Heart left ventricle (tissue), 16 donors: Measurements from ENCODE around the gene NAT10. TPM values are rescaled to one million over a fixed set of nuclear protein-coding genes. Genes with fewer than 3 reads are reported as not detected.

Experiments used
- ATAC-seq, 4 donors: fragments of 200-7000 bp; cut with Tn5 transposase; one replicate each; pipeline ENCODE4 v1.9.1; 2020 to 2022; ENCODE audit warnings: moderate library complexity in 4 of 4, mild to moderate bottlenecking in 3 of 4, moderate number of reproducible peaks in 1 of 4
- DNase-seq, 5 donors: peaks; one replicate each; pipeline ENCODE4 v3.0.0-alpha.2; 2020
- H3K27ac ChIP-seq, 12 donors: fragments of 200-600 bp; sonication (generic) in 4 of 12; one replicate each; pipeline versions ENCODE4 v1.5.0 to v1.8.0; 2016 to 2022; ENCODE audit warnings: mild to moderate bottlenecking in 2 of 12
- H3K27me3 ChIP-seq, 9 donors: fragments of 200-600 bp; sonication (generic) in 2 of 9; one replicate each; pipeline versions ENCODE4 v1.5.1 to v1.8.0; 2016 to 2022; ENCODE audit warnings: mild to moderate bottlenecking in 3 of 9
- H3K36me3 ChIP-seq, 9 donors: fragments of 200-600 bp; sonication (generic) in 2 of 9; one replicate each; pipeline versions ENCODE4 v1.5.0 to v1.8.0; 2018 to 2022; ENCODE audit warnings: mild to moderate bottlenecking in 2 of 9
- H3K4me1 ChIP-seq, 12 donors: fragments of 200-600 bp; sonication (generic) in 4 of 12; one replicate each; pipeline versions ENCODE4 v1.5.0 to v1.8.0; 2016 to 2022; ENCODE audit warnings: mild to moderate bottlenecking in 3 of 12
- H3K4me3 ChIP-seq, 12 donors: fragments of 200-600 bp; sonication (generic) in 4 of 12; one replicate each; pipeline versions ENCODE4 v1.5.0 to v1.8.0; 2017 to 2022; ENCODE audit warnings: mild to moderate bottlenecking in 9 of 12, moderate library complexity in 4 of 12
- H3K9me3 ChIP-seq, 12 donors: fragments of 200-600 bp; sonication (generic) in 4 of 12; one replicate each; pipeline versions ENCODE4 v1.5.0 to v1.8.0; 2016 to 2022; ENCODE audit warnings: mild to moderate bottlenecking in 1 of 12
- CTCF ChIP-seq, 12 donors: fragments of 200-600 bp; sonication (generic) in 4 of 12; IDR thresholded peaks; one replicate each; pipeline versions ENCODE4 v1.5.0 to v1.8.0; 2018 to 2022; ENCODE audit warnings: antibody characterized with exemption in 12 of 12, mild to moderate bottlenecking in 5 of 12
- POLR2A ChIP-seq, 2 donors: fragments of 450-650 bp; IDR thresholded peaks; one replicate each; pipeline ENCODE4 v1.6.1; 2017; ENCODE audit warnings: antibody characterized with exemption in 2 of 2, mild to moderate bottlenecking in 2 of 2, moderate library complexity in 2 of 2
- WGBS, 4 donors: extraction: QIAGEN DNeasy Blood & Tissue Kit in 2 of 4; methylation state at CpG; one replicate each; pipeline versions ENCODE4 v1.1.5 to v1.1.7; 2013 to 2018; 5-methylcytosine and 5-hydroxymethylcytosine counted together
- intact Hi-C, 10 donors: fragments of 100-400 bp; cut with DNase I; formaldehyde crosslinking; loops; one replicate each; pipeline versions ENCODE4 v1.11.1 to v1.14.2; 2022
- polyA plus RNA-seq, 2 donors: library from polyadenylated mRNA; stranded (reverse); fragments of 200-250 nt; gene quantifications; one replicate each; pipeline ENCODE4 v1.2.3, GENCODE V29; 2013
- total RNA-seq, 9 donors: library from RNA; depleted of rRNA in 2 of 9; stranded (reverse); fragments of >200 nt in 2 of 9; fragmentation: NEBNext Ultra II Directional in 3 of 9; extraction: Animal tissue kit (Norgen Biotek cat#: 25700) in 3 of 9; gene quantifications; one replicate each; pipeline versions ENCODE4 v1.1.0 to v1.2.4, GENCODE V29; 2016 to 2023
- donor health status: ischemic (EF 13 %, LVEDD 7.1; RV severe dilation, severe dysfunction).
- donor health status: healthy with polysubstance abuse.
- donor health status: DM: no; HTN: yes; CAD: no.
- donor health status: DM: no; HTN: no; CAD: no.
- donor health status: ischemic (EF 25% LVEDD 6.9; RV normal size, moderate dysfunction).
- donor health status: ischemic (EF 25% LVEDD 5.7; RV mildly dilated, moderate dysfunction).
- donor health status: healthy.
- donor health status: DM: yes; HTN: yes; CAD: no.
- donor health status: ischemic (EF 35%, LVEDD 5.7; RV mildly dilated, moderate dysfunction).
- donor health status: nonischemic (EF 11% LVEDD 7.7; RV severe dilation, severe dysfunction).
- donor health status: DM: yes; HTN: yes; CAD: no.
- donor health status: PGD.
- donor health status: ischemic (EF 29% LVEDD 5.4; RV normal size, mild dysfunction).
- donor health status: nonischemic (EF 23%, LVEDD 6.1; RV moderate dilation, normal function).

Gene NAT10
- total and polyA plus RNA-seq, 11 donors: 14.5 to 27.1 (median 21.1) TPM

GRCh38 chr11:34161812-34162492 lies 56.5 kb downstream of the NAT10 start:
- DNase-seq (no peak), ATAC-seq (no peak)
- H3K36me3 ChIP-seq: peaks cover 0 to 59% (median 30%) of the 10 kb centered on the region in 9 donors
- no peaks in the 10 kb centered on the region for H3K9me3 ChIP-seq
- WGBS, 4 donors: 84 to 87% (median 85%) methylated on average over 12 to 18 of the region's 18 CpGs
- no peak overlapping the region for H3K27ac ChIP-seq
- H3K27me3 ChIP-seq: no peaks in the 10 kb centered on the region
- intact Hi-C loops: loop anchor here in 1 of 10 donors (10.0 kb wide), 1 partner anchor 333 kb away; no protein-coding TSS in a partner anchor
- no peak overlapping the region for H3K4me3 ChIP-seq
- TF ChIP-seq CTCF (IDR thresholded peaks at IDR 0.05) (no peak), POLR2A (IDR thresholded peaks at IDR 0.05) (no peak)
- H3K4me1 ChIP-seq: peaks cover 0 to 16% (median 4%) of the 10 kb centered on the region in 12 donors

GRCh38 chr11:34162493-34162820 lies 57.0 kb downstream of the NAT10 start:
- DNase-seq (no peak), ATAC-seq (no peak)
- TF ChIP-seq POLR2A (IDR thresholded peaks at IDR 0.05) (no peak), CTCF (IDR thresholded peaks at IDR 0.05) (no peak)
- Histone ChIP-seq H3K4me3 (no peak overlapping the region), H3K9me3 (no peaks in the 10 kb centered on the region), H3K27ac (no peak overlapping the region), H3K27me3 (no peaks in the 10 kb centered on the region), H3K4me1 (peaks cover 0 to 11% (median 4%) of the 10 kb centered on the region in 12 donors), H3K36me3 (peaks cover 0 to 62% (median 30%) of the 10 kb centered on the region in 9 donors)
- intact Hi-C loops: loop anchor here in 1 of 10 donors (10.0 kb wide), 1 partner anchor 332 kb away; no protein-coding TSS in a partner anchor
- 82 to 88% (median 84%) methylated on average over 16 to 17 of the region's 17 CpGs for WGBS, 4 donors

GRCh38 chr11:34162856-34163255 lies 57.4 kb downstream of the NAT10 start:
- TF ChIP-seq CTCF (IDR thresholded peaks at IDR 0.05): no peak
- TF ChIP-seq POLR2A (IDR thresholded peaks at IDR 0.05): no peak
- Histone ChIP-seq H3K4me3 (no peak overlapping the region), H3K27me3 (no peaks in the 10 kb centered on the region), H3K36me3 (peaks cover 0 to 62% (median 30%) of the 10 kb centered on the region in 9 donors), H3K4me1 (peaks cover 0 to 9% (median 2%) of the 10 kb centered on the region in 12 donors), H3K9me3 (no peaks in the 10 kb centered on the region), H3K27ac (no peak overlapping the region)
- no peak for ATAC-seq
- 90 to 99% (median 93%) methylated on average over 7 of the region's 7 CpGs for WGBS, 4 donors
- DNase-seq: no peak
- intact Hi-C loops: loop anchor here in 1 of 10 donors (10.0 kb wide), 1 partner anchor 332 kb away; no protein-coding TSS in a partner anchor

- Histone ChIP-seq H3K27me3 (no peaks in the 10 kb centered on the region), H3K36me3 (peaks cover 0 to 57% (median 14%) of the 10 kb centered on the region in 9 donors), H3K9me3 (no peaks in the 10 kb centered on the region), H3K27ac (no peak overlapping the region), H3K4me1 (peaks cover 0 to 4% (median 0%) of the 10 kb centered on the region in 12 donors), H3K4me3 (no peak overlapping the region)
- ATAC-seq (no peak), DNase-seq (peak in 1 of 5 donors; percentile 16)
- TF ChIP-seq CTCF (IDR thresholded peaks at IDR 0.05): no peak
- no peak for TF ChIP-seq POLR2A (IDR thresholded peaks at IDR 0.05)
- intact Hi-C loops: loop anchor here in 1 of 10 donors (10.0 kb wide), 1 partner anchor 330 kb away; no protein-coding TSS in a partner anchor
- 80 to 91% (median 90%) methylated on average over 5 to 13 of the region's 13 CpGs for WGBS, 4 donors
These were observed 59.7 kb downstream of the NAT10 start for GRCh38 chr11:34165121-34165520.
